Activated CD4-positive, alpha-beta T cell treated with anti-CD3 and anti-CD28 coated beads, Interleukin-2, Interleukin-4, amounts not matched to agents 100 ng/mL and 50 ng/mL, durations not matched to agents 16 hours and 8 hours (primary cell): ENCODE measurements around the gene BICDL1.

Experiments
- DNase-seq: peaks from one replicate; pipeline ENCODE4 v3.0.0-alpha.2; 2020; ENCODE audit warnings: low spot score

BICDL1 gene

GRCh38 chr12:120125792-120126634 lies 137.0 kb downstream of the BICDL1 start:
- no peak for DNase-seq

- no peak for DNase-seq
Observed at GRCh38 chr12:120126635-120127005, 137.6 kb downstream of the BICDL1 start.

- no peak for DNase-seq
Observed at GRCh38 chr12:120130011-120130410, 141.0 kb downstream of the BICDL1 start.

GRCh38 chr12:120131116-120131515 lies 142.1 kb downstream of the BICDL1 start:
- no peak for DNase-seq

- no peak for DNase-seq
Observed at GRCh38 chr12:120132054-120132836, 143.2 kb downstream of the BICDL1 start.

GRCh38 chr12:120132863-120133385 lies 143.9 kb downstream of the BICDL1 start:
- DNase-seq = no peak

GRCh38 chr12:120134307-120134980 lies 145.4 kb downstream of the BICDL1 start:
- DNase-seq = no peak

GRCh38 chr12:120136093-120136770 lies 147.2 kb downstream of the BICDL1 start:
- DNase-seq = no peak

GRCh38 chr12:120137833-120138232 lies 148.8 kb downstream of the BICDL1 start:
- no peak for DNase-seq

GRCh38 chr12:120138366-120138765 lies 149.3 kb downstream of the BICDL1 start:
- DNase-seq = no peak

GRCh38 chr12:120139958-120140357 lies 150.9 kb downstream of the BICDL1 start:
- no peak for DNase-seq

GRCh38 chr12:120140603-120141002 lies 151.6 kb downstream of the BICDL1 start:
- no peak for DNase-seq

GRCh38 chr12:120141336-120141735 lies 152.3 kb downstream of the BICDL1 start:
- DNase-seq = no peak

- DNase-seq = no peak
Observed at GRCh38 chr12:120142231-120142877, 153.3 kb downstream of the BICDL1 start.
